ENCODE data around the gene TADA3. TPM values are rescaled to one million over a fixed set of nuclear protein-coding genes. Genes with fewer than 3 reads are reported as not detected.

TADA3 gene
- total and polyA plus RNA-seq, 4 donors, result 44.9 to 52.0 (median 49.3) TPM

GRCh38 chr3:9749296-9749644 lies 43.0 kb downstream of the TADA3 start:
- intact Hi-C loops (cut with DNase I), result loop anchor here in 1 of 2 donors (1.0 kb wide), 1 partner anchor 18 kb away; the partner anchor contains the start of gene BRPF1
- no peaks in the 10 kb centered on the region for H3K9me3 ChIP-seq (ENCODE audit: control insufficient read depth, low read length)
- H3K36me3 ChIP-seq (ENCODE audit: control insufficient read depth in 1 of 2, insufficient read depth in 2 of 2, low read length in 1 of 2), result peaks cover 0 to 7% of the 10 kb centered on the region in 2 donors
- H3K4me1 ChIP-seq (ENCODE audit: control insufficient read depth in 1 of 2, insufficient read depth in 2 of 2, low read length in 2 of 2), result no peaks in the 10 kb centered on the region
- ATAC-seq (ENCODE audit: low FRiP score) (no peak), DNase-seq (no peak)
- no peaks in the 10 kb centered on the region for H3K27me3 ChIP-seq (ENCODE audit: control insufficient read depth in 1 of 2, insufficient read depth in 2 of 2, low read length in 1 of 2)
- 0 to 1% methylated on average over 19 of the region's 19 CpGs for WGBS, 2 donors
- peak overlapping the region; percentile 19 to 32 for H3K4me3 ChIP-seq (ENCODE audit: low read length in 2 of 2)
- H3K27ac ChIP-seq (ENCODE audit: low read depth in 1 of 2, low read length in 2 of 2), result peak overlapping the region; percentile 12 to 74

GRCh38 chr3:9748031-9748430 lies 44.2 kb downstream of the TADA3 start:
- no peaks in the 10 kb centered on the region for H3K27me3 ChIP-seq (ENCODE audit: control insufficient read depth in 1 of 2, insufficient read depth in 2 of 2, low read length in 1 of 2)
- H3K27ac ChIP-seq (ENCODE audit: low read depth in 1 of 2, low read length in 2 of 2), result no peak overlapping the region
- H3K4me1 ChIP-seq (ENCODE audit: control insufficient read depth in 1 of 2, insufficient read depth in 2 of 2, low read length in 2 of 2), result no peaks in the 10 kb centered on the region
- no peak overlapping the region for H3K4me3 ChIP-seq (ENCODE audit: low read length in 2 of 2)
- WGBS, 2 donors, result 98 to 100% methylated on average over 2 of the region's 2 CpGs
- H3K36me3 ChIP-seq (ENCODE audit: control insufficient read depth in 1 of 2, insufficient read depth in 2 of 2, low read length in 1 of 2), result peaks cover 4 to 11% of the 10 kb centered on the region in 2 donors
- no peak for DNase-seq
- intact Hi-C loops (cut with DNase I), result no loop called here
- no peaks in the 10 kb centered on the region for H3K9me3 ChIP-seq (ENCODE audit: control insufficient read depth, low read length)
- ATAC-seq (ENCODE audit: low FRiP score), result no peak

GRCh38 chr3:9747267-9747666 lies 45.0 kb downstream of the TADA3 start:
- intact Hi-C loops (cut with DNase I), result no loop called here
- Histone ChIP-seq H3K27me3 (ENCODE audit: control insufficient read depth in 1 of 2, insufficient read depth in 2 of 2, low read length in 1 of 2) (no peaks in the 10 kb centered on the region), H3K36me3 (ENCODE audit: control insufficient read depth in 1 of 2, insufficient read depth in 2 of 2, low read length in 1 of 2) (peaks cover 4 to 13% of the 10 kb centered on the region in 2 donors), H3K4me1 (ENCODE audit: control insufficient read depth in 1 of 2, insufficient read depth in 2 of 2, low read length in 2 of 2) (no peaks in the 10 kb centered on the region), H3K9me3 (ENCODE audit: control insufficient read depth, low read length) (no peaks in the 10 kb centered on the region), H3K27ac (ENCODE audit: low read depth in 1 of 2, low read length in 2 of 2) (no peak overlapping the region), H3K4me3 (ENCODE audit: low read length in 2 of 2) (no peak overlapping the region)
- DNase-seq, result no peak
- ATAC-seq (ENCODE audit: low FRiP score), result no peak
- 86 to 88% methylated on average over 8 of the region's 8 CpGs for WGBS, 2 donors

GRCh38 chr3:9746330-9746729 lies 45.9 kb downstream of the TADA3 start:
- no peak for ATAC-seq (ENCODE audit: low FRiP score)
- H3K4me3 ChIP-seq (ENCODE audit: low read length in 2 of 2), result no peak overlapping the region
- H3K27me3 ChIP-seq (ENCODE audit: control insufficient read depth in 1 of 2, insufficient read depth in 2 of 2, low read length in 1 of 2), result no peaks in the 10 kb centered on the region
- no peaks in the 10 kb centered on the region for H3K9me3 ChIP-seq (ENCODE audit: control insufficient read depth, low read length)
- 66 to 68% methylated on average over 5 of the region's 5 CpGs for WGBS, 2 donors
- peaks cover 4 to 20% of the 10 kb centered on the region in 2 donors for H3K36me3 ChIP-seq (ENCODE audit: control insufficient read depth in 1 of 2, insufficient read depth in 2 of 2, low read length in 1 of 2)
- DNase-seq, result no peak
- H3K27ac ChIP-seq (ENCODE audit: low read depth in 1 of 2, low read length in 2 of 2), result no peak overlapping the region
- intact Hi-C loops (cut with DNase I), result no loop called here
- H3K4me1 ChIP-seq (ENCODE audit: control insufficient read depth in 1 of 2, insufficient read depth in 2 of 2, low read length in 2 of 2), result no peaks in the 10 kb centered on the region

GRCh38 chr3:9745521-9745920 lies 46.8 kb downstream of the TADA3 start:
- H3K9me3 ChIP-seq (ENCODE audit: control insufficient read depth, low read length), result no peaks in the 10 kb centered on the region
- DNase-seq (no peak), ATAC-seq (ENCODE audit: low FRiP score) (no peak)
- H3K4me1 ChIP-seq (ENCODE audit: control insufficient read depth in 1 of 2, insufficient read depth in 2 of 2, low read length in 2 of 2), result no peaks in the 10 kb centered on the region
- no peak overlapping the region for H3K27ac ChIP-seq (ENCODE audit: low read depth in 1 of 2, low read length in 2 of 2)
- intact Hi-C loops (cut with DNase I), result no loop called here
- no peak overlapping the region for H3K4me3 ChIP-seq (ENCODE audit: low read length in 2 of 2)
- H3K27me3 ChIP-seq (ENCODE audit: control insufficient read depth in 1 of 2, insufficient read depth in 2 of 2, low read length in 1 of 2), result no peaks in the 10 kb centered on the region
- peaks cover 4 to 24% of the 10 kb centered on the region in 2 donors for H3K36me3 ChIP-seq (ENCODE audit: control insufficient read depth in 1 of 2, insufficient read depth in 2 of 2, low read length in 1 of 2)
- 87 to 90% methylated on average over 12 of the region's 12 CpGs for WGBS, 2 donors

GRCh38 chr3:9744162-9744561 lies 48.1 kb downstream of the TADA3 start:
- no peak for ATAC-seq (ENCODE audit: low FRiP score)
- Histone ChIP-seq H3K36me3 (ENCODE audit: control insufficient read depth in 1 of 2, insufficient read depth in 2 of 2, low read length in 1 of 2) (peaks cover 4 to 29% of the 10 kb centered on the region in 2 donors), H3K27ac (ENCODE audit: low read depth in 1 of 2, low read length in 2 of 2) (no peak overlapping the region), H3K27me3 (ENCODE audit: control insufficient read depth in 1 of 2, insufficient read depth in 2 of 2, low read length in 1 of 2) (no peaks in the 10 kb centered on the region), H3K4me3 (ENCODE audit: low read length in 2 of 2) (no peak overlapping the region), H3K4me1 (ENCODE audit: control insufficient read depth in 1 of 2, insufficient read depth in 2 of 2, low read length in 2 of 2) (no peaks in the 10 kb centered on the region), H3K9me3 (ENCODE audit: control insufficient read depth, low read length) (no peaks in the 10 kb centered on the region)
- intact Hi-C loops (cut with DNase I), result no loop called here
- DNase-seq, result no peak
- 94 to 96% methylated on average over 13 of the region's 13 CpGs for WGBS, 2 donors

- intact Hi-C loops (cut with DNase I), result no loop called here
- no peaks in the 10 kb centered on the region for H3K4me1 ChIP-seq (ENCODE audit: control insufficient read depth in 1 of 2, insufficient read depth in 2 of 2, low read length in 2 of 2)
- no peak overlapping the region for H3K27ac ChIP-seq (ENCODE audit: low read depth in 1 of 2, low read length in 2 of 2)
- peaks cover 4 to 35% of the 10 kb centered on the region in 2 donors for H3K36me3 ChIP-seq (ENCODE audit: control insufficient read depth in 1 of 2, insufficient read depth in 2 of 2, low read length in 1 of 2)
- no peaks in the 10 kb centered on the region for H3K9me3 ChIP-seq (ENCODE audit: control insufficient read depth, low read length)
- no peak overlapping the region for H3K4me3 ChIP-seq (ENCODE audit: low read length in 2 of 2)
- ATAC-seq (ENCODE audit: low FRiP score), result no peak
- H3K27me3 ChIP-seq (ENCODE audit: control insufficient read depth in 1 of 2, insufficient read depth in 2 of 2, low read length in 1 of 2), result no peaks in the 10 kb centered on the region
- WGBS, 2 donors, result 92 to 94% methylated on average over 18 of the region's 18 CpGs
- DNase-seq, result no peak
Measured at GRCh38 chr3:9743548-9743947, 48.7 kb downstream of the TADA3 start.

- H3K27ac ChIP-seq (ENCODE audit: low read depth in 1 of 2, low read length in 2 of 2), result no peak overlapping the region
- no peak overlapping the region for H3K4me3 ChIP-seq (ENCODE audit: low read length in 2 of 2)
- no peaks in the 10 kb centered on the region for H3K27me3 ChIP-seq (ENCODE audit: control insufficient read depth in 1 of 2, insufficient read depth in 2 of 2, low read length in 1 of 2)
- no peak for ATAC-seq (ENCODE audit: low FRiP score)
- H3K4me1 ChIP-seq (ENCODE audit: control insufficient read depth in 1 of 2, insufficient read depth in 2 of 2, low read length in 2 of 2), result no peaks in the 10 kb centered on the region
- H3K36me3 ChIP-seq (ENCODE audit: control insufficient read depth in 1 of 2, insufficient read depth in 2 of 2, low read length in 1 of 2), result peaks cover 4 to 35% of the 10 kb centered on the region in 2 donors
- WGBS, 2 donors, result 91 to 95% methylated on average over 1 of the region's 1 CpG
- no peak for DNase-seq
- no peaks in the 10 kb centered on the region for H3K9me3 ChIP-seq (ENCODE audit: control insufficient read depth, low read length)
- intact Hi-C loops (cut with DNase I), result no loop called here
Measured at GRCh38 chr3:9742560-9742959, 49.7 kb downstream of the TADA3 start.

GRCh38 chr3:9739181-9739580 lies 53.1 kb downstream of the TADA3 start:
- no peak for ATAC-seq (ENCODE audit: low FRiP score)
- WGBS, 2 donors, result 91% methylated on average over 15 of the region's 15 CpGs
- intact Hi-C loops (cut with DNase I), result no loop called here
- Histone ChIP-seq H3K27ac (ENCODE audit: low read depth in 1 of 2, low read length in 2 of 2) (no peak overlapping the region), H3K9me3 (ENCODE audit: control insufficient read depth, low read length) (no peaks in the 10 kb centered on the region), H3K4me1 (ENCODE audit: control insufficient read depth in 1 of 2, insufficient read depth in 2 of 2, low read length in 2 of 2) (no peaks in the 10 kb centered on the region), H3K27me3 (ENCODE audit: control insufficient read depth in 1 of 2, insufficient read depth in 2 of 2, low read length in 1 of 2) (no peaks in the 10 kb centered on the region), H3K4me3 (ENCODE audit: low read length in 2 of 2) (no peak overlapping the region), H3K36me3 (ENCODE audit: control insufficient read depth in 1 of 2, insufficient read depth in 2 of 2, low read length in 1 of 2) (peaks cover 3 to 28% of the 10 kb centered on the region in 2 donors)
- no peak for DNase-seq

Measured in aorta (tissue), 5 donors.